SH-SY5Y (cell line): Measurements from ENCODE around the gene TACC3.

Experiments
- GATA2 ChIP-seq: IDR thresholded peaks from 2 replicates; pipeline ENCODE4 v1.6.1; 2011; ENCODE audit warnings: mild to moderate bottlenecking, low read depth, low read length
- GATA3 ChIP-seq: IDR thresholded peaks from 2 replicates; pipeline ENCODE4 v1.6.1; 2011; ENCODE audit warnings: low read depth, mild to moderate bottlenecking, low read length, moderate library complexity

GRCh38 chr4:1775731-1776500 is 54.6 kb downstream of the TACC3 start:
- no peak for TF ChIP-seq GATA2
- no peak for TF ChIP-seq GATA3
